ENCODE data around the gene KCNK6. TPM values are rescaled to one million over a fixed set of nuclear protein-coding genes. Genes with fewer than 3 reads are reported as not detected.

KCNK6 gene
- total RNA-seq (ENCODE audit: low replicate concordance) = 0.92 and 2.5 TPM in 2 replicates

GRCh38 chr19:38319421-38320258 is at the start of gene KCNK6:
Gene KCNK6 (plus strand): TSS chr19:38319845. CDS start chr19:38319951, 106 bp downstream.
- no peaks in the 10 kb centered on the region for H3K36me3 Mint-ChIP-seq
- H3K27ac Mint-ChIP-seq = no peak within 1 kb of the TSS
- H3K4me1 Mint-ChIP-seq = peaks cover 7% of the 10 kb centered on the region
- Histone ChIP-seq H3K4me1 (peaks cover 17% of the 10 kb centered on the region), H3F3A (ENCODE audit: low read depth) (peaks cover 34% of the 10 kb centered on the region), H3K9ac (no peak within 1 kb of the TSS), H3K9me3 (ENCODE audit: low read depth) (no peaks in the 10 kb centered on the region), H3K27me3 (peaks cover 57% of the 10 kb centered on the region), H3K36me3 (no peaks in the 10 kb centered on the region), H3K4me2 (peak within 1 kb of the TSS; percentile 91), H3K4me3 (peak within 1 kb of the TSS; percentile 57), H4K20me1 (ENCODE audit: low read depth) (no peaks in the 10 kb centered on the region), H3K27ac (no peak within 1 kb of the TSS), H3K79me2 (ENCODE audit: low read depth) (peaks cover 7% of the 10 kb centered on the region), H2AFZ (replicated peaks) (peak within 1 kb of the TSS; percentile 92)
- peak; percentile 70 for TF ChIP-seq EZH2phosphoT487 (IDR thresholded peaks at IDR 0.05)
- no peak for TF ChIP-seq CTCF (IDR thresholded peaks at IDR 0.05)
- TF ChIP-seq EZH2 (IDR thresholded peaks at IDR 0.05) = peak; percentile 78
- H3K27me3 Mint-ChIP-seq (ENCODE audit: insufficient read depth, low read depth) = peaks cover 62% of the 10 kb centered on the region
- peak; percentile 78 for DNase-seq (ENCODE audit: low spot score)
- H3K4me3 Mint-ChIP-seq = peak within 1 kb of the TSS; percentile 81
- H3K9me3 Mint-ChIP-seq = no peaks in the 10 kb centered on the region

GRCh38 chr19:38270587-38271167 is 49.0 kb upstream of the KCNK6 start:
- H4K20me1 ChIP-seq (ENCODE audit: low read depth) = peaks cover 23% of the 10 kb centered on the region
- H3K79me2 ChIP-seq (ENCODE audit: low read depth) = peaks cover 98% of the 10 kb centered on the region
- H3K4me2 ChIP-seq = no peak overlapping the region
- H3K9me3 Mint-ChIP-seq = no peaks in the 10 kb centered on the region
- H3K4me3 ChIP-seq = no peak overlapping the region
- no peaks in the 10 kb centered on the region for H3K36me3 ChIP-seq
- H3K9ac ChIP-seq = no peak overlapping the region
- no peak overlapping the region for H2AFZ ChIP-seq (replicated peaks)
- no peaks in the 10 kb centered on the region for H3K27me3 ChIP-seq
- H3K27ac ChIP-seq = no peak overlapping the region
- DNase-seq (ENCODE audit: low spot score) = no peak
- H3K4me1 Mint-ChIP-seq = peaks cover 27% of the 10 kb centered on the region
- H3K27ac Mint-ChIP-seq = no peak overlapping the region
- no peak overlapping the region for H3K4me3 Mint-ChIP-seq
- TF ChIP-seq EZH2phosphoT487 (IDR thresholded peaks at IDR 0.05) = no peak
- TF ChIP-seq CTCF (IDR thresholded peaks at IDR 0.05) = no peak
- TF ChIP-seq EZH2 (IDR thresholded peaks at IDR 0.05) = no peak
- no peaks in the 10 kb centered on the region for H3K9me3 ChIP-seq (ENCODE audit: low read depth)
- no peaks in the 10 kb centered on the region for H3K36me3 Mint-ChIP-seq
- peaks cover 28% of the 10 kb centered on the region for H3K4me1 ChIP-seq
- peaks cover 8% of the 10 kb centered on the region for H3F3A ChIP-seq (ENCODE audit: low read depth)
- peaks cover 2% of the 10 kb centered on the region for H3K27me3 Mint-ChIP-seq (ENCODE audit: insufficient read depth, low read depth)

- H3K27me3 ChIP-seq = no peaks in the 10 kb centered on the region
- no peak overlapping the region for H3K9ac ChIP-seq
- peaks cover 11% of the 10 kb centered on the region for H3F3A ChIP-seq (ENCODE audit: low read depth)
- Mint-ChIP-seq H3K4me1 (peaks cover 19% of the 10 kb centered on the region), H3K9me3 (no peaks in the 10 kb centered on the region), H3K4me3 (no peak overlapping the region), H3K36me3 (no peaks in the 10 kb centered on the region), H3K27me3 (ENCODE audit: insufficient read depth, low read depth) (no peaks in the 10 kb centered on the region), H3K27ac (no peak overlapping the region)
- no peaks in the 10 kb centered on the region for H3K36me3 ChIP-seq
- H2AFZ ChIP-seq (replicated peaks) = no peak overlapping the region
- H3K4me3 ChIP-seq = no peak overlapping the region
- H3K79me2 ChIP-seq (ENCODE audit: low read depth) = peaks cover 95% of the 10 kb centered on the region
- H3K4me2 ChIP-seq = no peak overlapping the region
- no peak overlapping the region for H3K27ac ChIP-seq
- no peak for DNase-seq (ENCODE audit: low spot score)
- no peak for TF ChIP-seq EZH2 (IDR thresholded peaks at IDR 0.05)
- TF ChIP-seq CTCF (IDR thresholded peaks at IDR 0.05) = no peak
- TF ChIP-seq EZH2phosphoT487 (IDR thresholded peaks at IDR 0.05) = no peak
- peaks cover 26% of the 10 kb centered on the region for H4K20me1 ChIP-seq (ENCODE audit: low read depth)
- no peaks in the 10 kb centered on the region for H3K9me3 ChIP-seq (ENCODE audit: low read depth)
- H3K4me1 ChIP-seq = peaks cover 14% of the 10 kb centered on the region
Measured at GRCh38 chr19:38273499-38273898, 46.1 kb upstream of the KCNK6 start.

Measured in neural progenitor cell (in vitro differentiated cells).